Osteoblast (primary cell): ENCODE results near the gene H2AZ1. TPM values are rescaled to one million over a fixed set of nuclear protein-coding genes. Genes with fewer than 3 reads are reported as not detected.

Source experiments
- DNase-seq: peaks from one replicate; pipeline ENCODE4 v3.0.0; 2011; ENCODE audit warnings: low spot score, mixed read lengths; ENCODE audit not compliant: insufficient read length; ENCODE audit errors: missing footprints
- H2AFZ ChIP-seq: 2 replicates; pipeline ENCODE4 v1.6.0; 2011; ENCODE audit warnings: mild to moderate bottlenecking, low read length
- H3K27ac ChIP-seq: 2 replicates; pipeline ENCODE4 v1.5.1; 2011; ENCODE audit warnings: mild to moderate bottlenecking, low read depth, low read length, moderate library complexity
- H3K27me3 ChIP-seq: 2 replicates; pipeline ENCODE4 v1.6.0; 2012; ENCODE audit warnings: mild to moderate bottlenecking, control low read depth, inconsistent platforms, low read length, moderate library complexity; ENCODE audit not compliant: insufficient read depth
- H3K36me3 ChIP-seq: 2 replicates; pipeline ENCODE4 v1.5.1; 2011; ENCODE audit warnings: mild to moderate bottlenecking, low read length, control low read depth, moderate library complexity; ENCODE audit not compliant: insufficient read depth
- H3K4me1 ChIP-seq: 2 replicates; pipeline ENCODE4 v1.5.1; 2011; ENCODE audit warnings: mild to moderate bottlenecking, low read length, control low read depth, moderate library complexity; ENCODE audit not compliant: insufficient read depth
- H3K4me2 ChIP-seq: 2 replicates; pipeline ENCODE4 v1.6.0; 2011; ENCODE audit warnings: mild to moderate bottlenecking, low read length; ENCODE audit not compliant: insufficient read depth
- H3K4me3 ChIP-seq: fragments of 200-600 bp; sonication (generic); 3 replicates; pipeline ENCODE4 v1.5.1; 2012; ENCODE audit warnings: mild to moderate bottlenecking, low read length, inconsistent platforms; ENCODE audit not compliant: insufficient read depth
- H3K79me2 ChIP-seq: 2 replicates; pipeline ENCODE4 v1.6.0; 2012; ENCODE audit warnings: mild to moderate bottlenecking, low read length, control low read depth, inconsistent platforms; ENCODE audit not compliant: insufficient read depth
- H3K9me3 ChIP-seq: 2 replicates; pipeline ENCODE4 v1.5.1; 2011; ENCODE audit warnings: low read depth, low read length, control low read depth
- H4K20me1 ChIP-seq: 2 replicates; pipeline ENCODE4 v1.6.0; 2012; ENCODE audit warnings: mild to moderate bottlenecking, low read length, control low read depth; ENCODE audit not compliant: insufficient read depth
- total RNA-seq: library from RNA; depleted of rRNA; stranded (reverse); fragments of >200 nt; gene quantifications from 2 replicates; pipeline ENCODE4 v1.2.3, GENCODE V29; 2012
- TF ChIP-seq, protein P1 (sequence below): IDR thresholded peaks from 2 replicates; pipeline ENCODE4 v1.5.1; 2011; ENCODE audit warnings: mild to moderate bottlenecking, low read depth, low read length, moderate library complexity; ENCODE audit errors: extremely low read depth

Gene H2AZ1
- total RNA-seq, 1 donor, result 94.8 TPM

GRCh38 chr4:99917575-99917974 lies 32.5 kb downstream of the H2AZ1 start:
- Histone ChIP-seq H4K20me1 (no peaks in the 10 kb centered on the region), H3K36me3 (peaks cover 13% of the 10 kb centered on the region), H3K4me2 (no peak overlapping the region), H3K9me3 (no peaks in the 10 kb centered on the region), H3K79me2 (peaks cover 2% of the 10 kb centered on the region), H3K4me3 (no peak overlapping the region), H3K4me1 (no peaks in the 10 kb centered on the region), H2AFZ (no peak overlapping the region), H3K27ac (no peak overlapping the region), H3K27me3 (no peaks in the 10 kb centered on the region)
- TF ChIP-seq, protein P1, sequence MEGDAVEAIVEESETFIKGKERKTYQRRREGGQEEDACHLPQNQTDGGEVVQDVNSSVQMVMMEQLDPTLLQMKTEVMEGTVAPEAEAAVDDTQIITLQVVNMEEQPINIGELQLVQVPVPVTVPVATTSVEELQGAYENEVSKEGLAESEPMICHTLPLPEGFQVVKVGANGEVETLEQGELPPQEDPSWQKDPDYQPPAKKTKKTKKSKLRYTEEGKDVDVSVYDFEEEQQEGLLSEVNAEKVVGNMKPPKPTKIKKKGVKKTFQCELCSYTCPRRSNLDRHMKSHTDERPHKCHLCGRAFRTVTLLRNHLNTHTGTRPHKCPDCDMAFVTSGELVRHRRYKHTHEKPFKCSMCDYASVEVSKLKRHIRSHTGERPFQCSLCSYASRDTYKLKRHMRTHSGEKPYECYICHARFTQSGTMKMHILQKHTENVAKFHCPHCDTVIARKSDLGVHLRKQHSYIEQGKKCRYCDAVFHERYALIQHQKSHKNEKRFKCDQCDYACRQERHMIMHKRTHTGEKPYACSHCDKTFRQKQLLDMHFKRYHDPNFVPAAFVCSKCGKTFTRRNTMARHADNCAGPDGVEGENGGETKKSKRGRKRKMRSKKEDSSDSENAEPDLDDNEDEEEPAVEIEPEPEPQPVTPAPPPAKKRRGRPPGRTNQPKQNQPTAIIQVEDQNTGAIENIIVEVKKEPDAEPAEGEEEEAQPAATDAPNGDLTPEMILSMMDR, result no peak
- no peak for DNase-seq

DNA sequence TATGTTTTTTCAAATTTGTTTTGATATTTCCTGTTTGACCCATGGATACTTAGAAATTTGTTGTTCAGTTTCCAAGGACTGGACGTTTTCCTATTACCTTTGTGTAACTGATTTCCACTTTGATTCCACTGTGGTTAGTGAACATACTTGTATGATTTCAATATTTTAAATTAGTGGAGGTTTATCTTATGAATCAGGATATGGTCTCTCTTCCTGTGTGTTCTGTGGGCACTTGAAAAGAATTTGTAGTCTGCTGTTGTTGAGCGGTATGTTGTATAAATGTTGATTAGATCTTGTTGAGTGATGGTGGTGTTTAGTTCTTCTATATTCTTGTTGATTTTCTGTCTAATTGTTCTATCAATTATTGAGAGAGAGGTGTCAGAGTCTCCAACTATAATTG lies 34.6 kb downstream of the H2AZ1 start:
- TF ChIP-seq, protein P1, result no peak
- Histone ChIP-seq H4K20me1 (no peaks in the 10 kb centered on the region), H3K4me2 (no peak overlapping the region), H3K27ac (no peak overlapping the region), H3K36me3 (peaks cover 13% of the 10 kb centered on the region), H3K4me1 (no peaks in the 10 kb centered on the region), H2AFZ (no peak overlapping the region), H3K4me3 (no peak overlapping the region), H3K79me2 (peaks cover 5% of the 10 kb centered on the region), H3K9me3 (no peaks in the 10 kb centered on the region), H3K27me3 (no peaks in the 10 kb centered on the region)
- DNase-seq, result no peak

Other genes with a start within 250 kb of the H2AZ1 start
- not detected in 2 replicates for gene DAPP1, start 133.4 kb downstream of the H2AZ1 start, total RNA-seq
- gene LAMTOR3, start 55.8 kb downstream of the H2AZ1 start, total RNA-seq, result 39.5 and 42.0 TPM in 2 replicates
- gene DNAJB14, start 3.7 kb downstream of the H2AZ1 start, total RNA-seq, result 39.2 and 41.3 TPM in 2 replicates
- 2.2 and 5.0 TPM in 2 replicates for gene DDIT4L, start 240.2 kb upstream of the H2AZ1 start, total RNA-seq